Caco-2 (cell line): ENCODE measurements around the gene ATP8B4. TPM values are rescaled to one million over a fixed set of nuclear protein-coding genes. Genes with fewer than 3 reads are reported as not detected.

Source experiments
- BruUV-seq: library from RNA; stranded (reverse); fragments of 400-500 nt; replicated peaks from 2 replicates; lab custom pipeline; 2021; lab: Mats Ljungman, UMichigan
- CTCF ChIA-PET: fragments of 300-600 bp; sonication (Branson Sonifier 250); formaldehyde crosslinking; loops from one replicate; lab custom pipeline; 2022; ENCODE audit warnings: antibody characterized with exemption; lab: Charles Lee
- POLR2A ChIA-PET: fragments of 300-600 bp; sonication (Branson Sonifier 250); formaldehyde crosslinking; loops from one replicate; lab custom pipeline; 2022; ENCODE audit warnings: antibody characterized with exemption; lab: Charles Lee
- DNase-seq, 2 experiments: peaks; one replicate each; pipeline versions ENCODE4 v3.0.0 to v3.0.0-alpha.2; 2020 to 2022
- H3K27me3 ChIP-seq: replicated peaks from 2 replicates; pipeline ENCODE4 v1.6.0; 2011; ENCODE audit warnings: low read length; ENCODE audit not compliant: control insufficient read depth, insufficient read depth
- H3K36me3 ChIP-seq: 2 replicates; pipeline ENCODE4 v1.5.1; 2011; ENCODE audit warnings: low read length; ENCODE audit not compliant: control insufficient read depth, insufficient read depth
- H3K4me1 ChIP-seq: fragments of 250-450 bp; sonication (Bioruptor Pico); 2 replicates; pipeline ENCODE4 v1.5.1; 2020; ENCODE audit warnings: mild to moderate bottlenecking
- H3K4me3 ChIP-seq: 2 replicates; pipeline ENCODE4 v1.5.1; 2011; ENCODE audit warnings: low read depth, mild to moderate bottlenecking, control low read depth, low read length
- H3K9me3 ChIP-seq: fragments of 250-450 bp; sonication (Bioruptor Pico); 2 replicates; pipeline ENCODE4 v1.5.1; 2020; ENCODE audit warnings: mild to moderate bottlenecking, moderate library complexity
- H3K27ac Mint-ChIP-seq: one replicate; pipeline ENCODE4 v1.8.0; 2022; ENCODE audit warnings: mixed read lengths; ENCODE audit not compliant: unreplicated experiment
- H3K27me3 Mint-ChIP-seq: one replicate; pipeline ENCODE4 v1.8.0; 2022; ENCODE audit warnings: mixed read lengths; ENCODE audit not compliant: insufficient read depth, unreplicated experiment
- H3K36me3 Mint-ChIP-seq: one replicate; pipeline ENCODE4 v1.8.0; 2022; ENCODE audit warnings: mild to moderate bottlenecking, mixed read lengths; ENCODE audit not compliant: insufficient read depth, unreplicated experiment
- H3K4me1 Mint-ChIP-seq: one replicate; pipeline ENCODE4 v1.8.0; 2022; ENCODE audit warnings: low read depth, mixed read lengths; ENCODE audit not compliant: unreplicated experiment
- H3K4me3 Mint-ChIP-seq: one replicate; pipeline ENCODE4 v1.8.0; 2022; ENCODE audit warnings: mild to moderate bottlenecking, moderate library complexity, mixed read lengths; ENCODE audit not compliant: unreplicated experiment
- H3K9me3 Mint-ChIP-seq: one replicate; pipeline ENCODE4 v1.8.0; 2022; ENCODE audit warnings: mixed read lengths; ENCODE audit not compliant: unreplicated experiment
- intact Hi-C: fragments of 100-400 bp; cut with micrococcal nuclease; formaldehyde crosslinking; loops from one replicate; pipeline ENCODE4 v1.10.0; 2022; ENCODE audit not compliant: unreplicated experiment
- total RNA-seq: library from RNA; stranded (reverse); gene quantifications from 2 replicates; pipeline ENCODE4 v1.2.3, GENCODE V29; 2022
- TF ChIP-seq, protein P1 (sequence below), 2 experiments: fragments of 200-600 bp in 1 of 2; IDR thresholded peaks; 1 replicate in 1 of 2; 2 replicates in 1 of 2; pipeline versions ENCODE4 v1.5.1 to v1.8.0; 2011 to 2022; ENCODE audit warnings: antibody characterized with exemption in 1 of 2, control low read depth in 1 of 2, inconsistent platforms in 1 of 2, low read depth in 1 of 2, low read length in 1 of 2, mild to moderate bottlenecking in 1 of 2, moderate library complexity in 1 of 2; ENCODE audit not compliant: insufficient read depth in 1 of 2, severe bottlenecking in 1 of 2, unreplicated experiment in 1 of 2

The ATP8B4 gene
- total RNA-seq, 1 experiment from 2014 or later, result 0.57 TPM

DNA sequence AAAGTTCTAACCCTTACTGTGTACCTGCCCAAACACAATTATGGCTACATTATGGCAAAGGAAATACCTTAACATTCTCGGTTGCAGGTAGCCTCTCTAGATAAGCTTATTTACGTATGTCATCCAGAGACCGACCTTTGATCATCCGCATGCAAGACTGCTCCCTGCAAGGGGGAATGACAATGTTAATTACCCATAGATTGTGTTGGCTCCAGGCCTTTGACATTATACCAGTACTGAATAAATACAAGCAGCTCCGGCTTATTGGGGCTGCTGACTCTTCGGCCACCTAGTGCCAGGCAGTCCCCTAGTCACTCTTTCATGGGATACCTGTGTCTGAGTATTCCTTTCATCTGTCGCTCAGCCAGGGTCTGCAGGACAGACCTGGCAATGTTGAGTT lies 274.6 kb downstream of the ATP8B4 start:
- ChIA-PET CTCF (no interaction called here), POLR2A (no interaction called here)
- Mint-ChIP-seq H3K27me3 (no peaks in the 10 kb centered on the region), H3K36me3 (peaks cover 11% of the 10 kb centered on the region), H3K27ac (no peak overlapping the region), H3K9me3 (peaks cover 22% of the 10 kb centered on the region), H3K4me3 (peak overlapping the region; percentile 47), H3K4me1 (peaks cover 17% of the 10 kb centered on the region)
- Histone ChIP-seq H3K9me3 (peaks cover 17% of the 10 kb centered on the region), H3K27me3 (no peaks in the 10 kb centered on the region), H3K36me3 (no peaks in the 10 kb centered on the region), H3K4me1 (peaks cover 18% of the 10 kb centered on the region), H3K4me3 (no peak overlapping the region)
- TF ChIP-seq, protein P1, sequence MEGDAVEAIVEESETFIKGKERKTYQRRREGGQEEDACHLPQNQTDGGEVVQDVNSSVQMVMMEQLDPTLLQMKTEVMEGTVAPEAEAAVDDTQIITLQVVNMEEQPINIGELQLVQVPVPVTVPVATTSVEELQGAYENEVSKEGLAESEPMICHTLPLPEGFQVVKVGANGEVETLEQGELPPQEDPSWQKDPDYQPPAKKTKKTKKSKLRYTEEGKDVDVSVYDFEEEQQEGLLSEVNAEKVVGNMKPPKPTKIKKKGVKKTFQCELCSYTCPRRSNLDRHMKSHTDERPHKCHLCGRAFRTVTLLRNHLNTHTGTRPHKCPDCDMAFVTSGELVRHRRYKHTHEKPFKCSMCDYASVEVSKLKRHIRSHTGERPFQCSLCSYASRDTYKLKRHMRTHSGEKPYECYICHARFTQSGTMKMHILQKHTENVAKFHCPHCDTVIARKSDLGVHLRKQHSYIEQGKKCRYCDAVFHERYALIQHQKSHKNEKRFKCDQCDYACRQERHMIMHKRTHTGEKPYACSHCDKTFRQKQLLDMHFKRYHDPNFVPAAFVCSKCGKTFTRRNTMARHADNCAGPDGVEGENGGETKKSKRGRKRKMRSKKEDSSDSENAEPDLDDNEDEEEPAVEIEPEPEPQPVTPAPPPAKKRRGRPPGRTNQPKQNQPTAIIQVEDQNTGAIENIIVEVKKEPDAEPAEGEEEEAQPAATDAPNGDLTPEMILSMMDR (IDR thresholded peaks at IDR 0.05; ENCODE audit: insufficient read depth in 1 of 2, low read depth in 1 of 2, low read length in 1 of 2, severe bottlenecking in 1 of 2, unreplicated experiment in 1 of 2), result no peak
- intact Hi-C loops, result loop anchor here (5.0 kb wide), 1 partner anchor 112 kb away; no protein-coding TSS in a partner anchor
- DNase-seq, result peak; percentile 53 to 64
- no TSS peak for BruUV-seq

DNA sequence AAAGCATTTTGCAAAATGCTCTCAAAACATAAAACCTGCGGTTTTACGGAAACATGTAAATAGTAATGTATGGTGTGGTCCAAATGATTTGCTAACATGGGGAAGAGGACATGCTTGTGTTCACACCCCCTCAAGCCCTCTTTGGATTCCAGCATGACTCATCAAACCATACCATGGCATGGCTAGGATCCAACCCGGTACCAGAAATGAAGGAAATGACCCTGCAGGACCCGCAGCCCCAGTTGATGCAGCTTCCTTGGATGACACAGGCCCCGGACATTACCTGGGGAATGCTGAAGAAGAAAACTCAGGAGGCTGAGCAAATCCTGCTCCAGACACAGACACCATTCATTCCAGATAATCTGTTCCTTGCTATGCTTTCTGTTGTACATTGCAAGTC lies 275.3 kb downstream of the ATP8B4 start:
- TF ChIP-seq, protein P1 (IDR thresholded peaks at IDR 0.05; ENCODE audit: insufficient read depth in 1 of 2, low read depth in 1 of 2, low read length in 1 of 2, severe bottlenecking in 1 of 2, unreplicated experiment in 1 of 2), result no peak
- Histone ChIP-seq H3K36me3 (no peaks in the 10 kb centered on the region), H3K27me3 (no peaks in the 10 kb centered on the region), H3K4me3 (no peak overlapping the region), H3K4me1 (peaks cover 18% of the 10 kb centered on the region), H3K9me3 (peaks cover 17% of the 10 kb centered on the region)
- H3K9me3 Mint-ChIP-seq, result peaks cover 22% of the 10 kb centered on the region
- H3K27ac Mint-ChIP-seq, result no peak overlapping the region
- ChIA-PET POLR2A (no interaction called here), CTCF (no interaction called here)
- H3K4me1 Mint-ChIP-seq, result peaks cover 17% of the 10 kb centered on the region
- H3K4me3 Mint-ChIP-seq, result no peak overlapping the region
- DNase-seq, result no peak
- peaks cover 11% of the 10 kb centered on the region for H3K36me3 Mint-ChIP-seq
- H3K27me3 Mint-ChIP-seq, result no peaks in the 10 kb centered on the region
- intact Hi-C loops, result loop anchor here (5.0 kb wide), 1 partner anchor 111 kb away; no protein-coding TSS in a partner anchor
- no TSS peak for BruUV-seq

DNA sequence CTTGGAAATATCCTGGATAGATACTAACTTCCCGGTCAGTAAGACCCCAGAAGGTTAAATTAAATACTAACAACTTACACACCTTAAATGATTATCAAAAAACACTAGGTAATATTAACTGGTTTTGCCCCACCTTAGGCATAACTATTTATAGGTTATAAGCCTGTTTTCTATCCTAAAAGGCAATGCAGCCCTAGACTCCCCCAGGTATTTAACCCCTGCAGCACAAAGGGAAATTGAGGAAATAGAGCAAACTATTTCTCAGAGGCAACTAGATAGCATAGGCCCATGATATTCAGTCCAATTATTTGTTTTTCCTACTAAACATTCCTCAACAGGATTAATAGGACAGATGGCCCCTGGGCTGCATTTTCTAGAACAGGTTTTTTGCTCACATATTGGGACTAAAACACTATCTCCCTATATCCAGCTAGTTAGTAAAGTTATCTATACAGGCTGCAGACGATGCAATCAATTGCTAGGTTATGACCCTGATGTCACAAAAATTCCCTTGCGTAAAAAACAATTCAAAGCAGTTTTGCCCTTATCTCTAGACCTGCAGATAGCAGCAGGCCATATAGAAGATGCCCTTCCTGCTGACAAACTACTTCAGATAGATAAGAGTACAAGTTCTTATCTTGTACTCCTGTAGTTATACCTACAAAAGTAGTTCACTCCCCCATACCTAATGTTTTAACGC lies 276.9 kb downstream of the ATP8B4 start:
- no TSS peak for BruUV-seq
- H3K4me1 ChIP-seq, result peaks cover 18% of the 10 kb centered on the region
- H3K36me3 ChIP-seq, result no peaks in the 10 kb centered on the region
- ChIA-PET CTCF (no interaction called here), POLR2A (no interaction called here)
- Mint-ChIP-seq H3K9me3 (peaks cover 31% of the 10 kb centered on the region), H3K27ac (no peak overlapping the region), H3K27me3 (no peaks in the 10 kb centered on the region), H3K4me1 (peaks cover 17% of the 10 kb centered on the region), H3K36me3 (peaks cover 11% of the 10 kb centered on the region), H3K4me3 (no peak overlapping the region)
- intact Hi-C loops, result loop anchor here (5.0 kb wide), 1 partner anchor 110 kb away; no protein-coding TSS in a partner anchor
- peak; percentile 34 to 38 for DNase-seq
- H3K27me3 ChIP-seq, result no peaks in the 10 kb centered on the region
- TF ChIP-seq, protein P1 (IDR thresholded peaks at IDR 0.05; ENCODE audit: insufficient read depth in 1 of 2, low read depth in 1 of 2, low read length in 1 of 2, severe bottlenecking in 1 of 2, unreplicated experiment in 1 of 2), result no peak
- peaks cover 17% of the 10 kb centered on the region for H3K9me3 ChIP-seq
- H3K4me3 ChIP-seq, result no peak overlapping the region
